Keratinocyte (primary cell): ENCODE data around the gene FAM13A.

Experiments
- EZH2 ChIP-seq: IDR thresholded peaks from one replicate; pipeline ENCODE4 v1.6.1; 2012; ENCODE audit warnings: inconsistent platforms, mild to moderate bottlenecking, low read length, moderate library complexity
- TF ChIP-seq, protein P1 (sequence below), 3 experiments: IDR thresholded peaks in 1 of 3; conservative IDR thresholded peaks in 1 of 3; optimal IDR thresholded peaks in 1 of 3; 2 replicates in 2 of 3; 3 replicates in 1 of 3; pipeline versions ENCODE3 to v1.5.1; 2011; ENCODE audit warnings: low read length in 3 of 3, mild to moderate bottlenecking in 3 of 3, moderate library complexity in 2 of 3, control low read depth in 1 of 3, inconsistent platforms in 1 of 3; ENCODE audit not compliant: insufficient read depth in 2 of 3; ENCODE audit errors: extremely low read depth in 1 of 3

DNA sequence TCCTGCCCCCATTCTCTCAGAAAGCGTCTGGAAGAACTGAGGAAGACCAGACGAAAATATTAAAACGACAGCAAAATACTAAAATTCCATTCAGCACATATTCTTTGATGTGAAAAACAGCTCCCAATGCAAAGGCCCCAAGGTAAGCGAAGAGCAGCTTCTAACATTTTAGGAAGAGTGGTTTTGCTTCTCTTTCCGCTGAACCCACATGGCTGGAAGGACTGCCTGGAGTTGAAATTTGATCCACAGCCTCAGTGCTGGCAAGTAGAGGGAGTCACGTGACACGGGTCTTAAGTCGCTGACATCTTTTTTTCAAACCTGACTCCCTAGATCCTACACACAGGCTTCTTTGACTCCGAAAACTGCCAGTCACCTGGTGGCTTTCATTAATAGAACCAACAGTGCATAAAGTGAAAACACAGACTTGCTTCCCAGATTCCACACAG is at the start of gene FAM13A:
- TF ChIP-seq, protein P1, sequence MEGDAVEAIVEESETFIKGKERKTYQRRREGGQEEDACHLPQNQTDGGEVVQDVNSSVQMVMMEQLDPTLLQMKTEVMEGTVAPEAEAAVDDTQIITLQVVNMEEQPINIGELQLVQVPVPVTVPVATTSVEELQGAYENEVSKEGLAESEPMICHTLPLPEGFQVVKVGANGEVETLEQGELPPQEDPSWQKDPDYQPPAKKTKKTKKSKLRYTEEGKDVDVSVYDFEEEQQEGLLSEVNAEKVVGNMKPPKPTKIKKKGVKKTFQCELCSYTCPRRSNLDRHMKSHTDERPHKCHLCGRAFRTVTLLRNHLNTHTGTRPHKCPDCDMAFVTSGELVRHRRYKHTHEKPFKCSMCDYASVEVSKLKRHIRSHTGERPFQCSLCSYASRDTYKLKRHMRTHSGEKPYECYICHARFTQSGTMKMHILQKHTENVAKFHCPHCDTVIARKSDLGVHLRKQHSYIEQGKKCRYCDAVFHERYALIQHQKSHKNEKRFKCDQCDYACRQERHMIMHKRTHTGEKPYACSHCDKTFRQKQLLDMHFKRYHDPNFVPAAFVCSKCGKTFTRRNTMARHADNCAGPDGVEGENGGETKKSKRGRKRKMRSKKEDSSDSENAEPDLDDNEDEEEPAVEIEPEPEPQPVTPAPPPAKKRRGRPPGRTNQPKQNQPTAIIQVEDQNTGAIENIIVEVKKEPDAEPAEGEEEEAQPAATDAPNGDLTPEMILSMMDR (optimal IDR thresholded peaks at IDR 0.05 in 1 of 3, IDR thresholded peaks at IDR 0.05 in 1 of 3, conservative IDR thresholded peaks at IDR 0.05 in 1 of 3; ENCODE audit: extremely low read depth in 1 of 3, insufficient read depth in 2 of 3, low read length in 3 of 3): no peak
- no peak for TF ChIP-seq EZH2
